B cell (primary cell): ENCODE results near the gene PUM1. TPM values are rescaled to one million over a fixed set of nuclear protein-coding genes. Genes with fewer than 3 reads are reported as not detected.

Source experiments
- ATAC-seq: fragments of 200-7000 bp; cut with Tn5 transposase; one replicate; pipeline ENCODE4 v1.10.0; 2021; ENCODE audit warnings: low read depth, mild to moderate bottlenecking, moderate number of reproducible peaks, moderate library complexity
- CTCF ChIA-PET: fragments of 350-600 bp; sonication (Branson Sonifier 250); formaldehyde crosslinking; loops from one replicate; lab custom pipeline; 2021; ENCODE audit warnings: antibody characterized with exemption, inconsistent platforms; lab: Charles Lee
- POLR2A ChIA-PET: fragments of 350-600 bp; sonication (Branson Sonifier 250); formaldehyde crosslinking; loops from one replicate; lab custom pipeline; 2021; ENCODE audit warnings: antibody characterized with exemption; lab: Charles Lee
- DNase-seq: peaks from one replicate; pipeline ENCODE4 v3.0.0; 2013
- H2AFZ ChIP-seq: 2 replicates; pipeline ENCODE4 v1.6.1; 2012; ENCODE audit warnings: mild to moderate bottlenecking, low read depth, low read length; ENCODE audit not compliant: insufficient read depth, poor library complexity, severe bottlenecking
- H3K27ac ChIP-seq, 2 donors: 1 replicate in 1 of 2; 2 replicates in 1 of 2; pipeline ENCODE4 v1.5.1; 2012 to 2013; ENCODE audit warnings: low read length in 2 of 2, mild to moderate bottlenecking in 2 of 2, moderate library complexity in 1 of 2
- H3K27me3 ChIP-seq, 4 experiments: fragments of 200-600 bp in 1 of 4; sonication (generic) in 1 of 4; replicated peaks in 1 of 4; 1 replicate in 2 of 4; 2 replicates in 2 of 4; pipeline versions ENCODE4 v1.6.1 to v1.7.0; 2013 to 2016; ENCODE audit warnings: low read length in 3 of 4, mild to moderate bottlenecking in 2 of 4, mixed read lengths in 1 of 4, moderate library complexity in 1 of 4; ENCODE audit not compliant: insufficient read depth in 4 of 4, control insufficient read depth in 3 of 4; ENCODE audit errors: control extremely low read depth in 1 of 4
- H3K36me3 ChIP-seq, 2 experiments: replicated peaks in 1 of 2; 1 replicate in 1 of 2; 2 replicates in 1 of 2; pipeline versions ENCODE4 v1.6.1 to v1.7.1; 2013; ENCODE audit warnings: low read length in 1 of 2; ENCODE audit not compliant: insufficient read depth in 2 of 2, control insufficient read depth in 1 of 2; ENCODE audit errors: control extremely low read depth in 1 of 2, extremely low read depth in 1 of 2
- H3K4me1 ChIP-seq, 2 donors: fragments of 200-600 bp in 1 of 2; sonication (generic) in 1 of 2; 1 replicate in 1 of 2; 2 replicates in 1 of 2; pipeline versions ENCODE4 v1.5.1 to v1.6.1; 2013 to 2017; ENCODE audit warnings: low read length in 2 of 2; ENCODE audit not compliant: control insufficient read depth in 2 of 2, insufficient read depth in 2 of 2
- H3K4me2 ChIP-seq: replicated peaks from 2 replicates; pipeline ENCODE3; 2012; ENCODE audit warnings: mild to moderate bottlenecking, low read depth, low read length; ENCODE audit not compliant: poor library complexity, severe bottlenecking
- H3K4me3 ChIP-seq, 5 experiments: fragments of 200-600 bp in 1 of 5; sonication (generic) in 1 of 5; 1 replicate in 3 of 5; 2 replicates in 2 of 5; pipeline versions ENCODE4 v1.5.1 to v1.7.0; 2011 to 2016; ENCODE audit warnings: low read length in 4 of 5, mild to moderate bottlenecking in 4 of 5, low read depth in 2 of 5, control low read depth in 1 of 5, moderate library complexity in 1 of 5; ENCODE audit not compliant: insufficient read depth in 1 of 5; ENCODE audit errors: control extremely low read depth in 1 of 5, extremely low read depth in 1 of 5
- H3K79me2 ChIP-seq: fragments of 200-600 bp; sonication (generic); one replicate; pipeline ENCODE4 v1.6.0; 2016; ENCODE audit warnings: low read length; ENCODE audit not compliant: control insufficient read depth, insufficient read depth
- H3K9ac ChIP-seq: fragments of 200-600 bp; sonication (generic); 2 replicates; pipeline ENCODE4 v1.6.1; 2017; ENCODE audit warnings: mild to moderate bottlenecking, low read length, moderate library complexity
- H3K9me3 ChIP-seq, 3 donors: one replicate each; pipeline versions ENCODE4 v1.6.1 to v1.7.1; 2013; ENCODE audit warnings: low read length in 2 of 3; ENCODE audit not compliant: control insufficient read depth in 2 of 3, insufficient read depth in 1 of 3; ENCODE audit errors: control extremely low read depth in 1 of 3
- H4K20me1 ChIP-seq: 2 replicates; pipeline ENCODE4 v1.6.0; 2012; ENCODE audit warnings: mild to moderate bottlenecking, low read length; ENCODE audit not compliant: insufficient read depth, control insufficient read depth, poor library complexity, severe bottlenecking
- H3K27ac Mint-ChIP-seq: one replicate; pipeline ENCODE4 v1.8.0; 2021; ENCODE audit warnings: mixed read lengths
- H3K27me3 Mint-ChIP-seq: one replicate; pipeline ENCODE4 v1.8.0; 2021; ENCODE audit warnings: mixed read lengths
- H3K4me1 Mint-ChIP-seq: one replicate; pipeline ENCODE4 v1.8.0; 2021; ENCODE audit warnings: mixed read lengths
- H3K4me3 Mint-ChIP-seq: one replicate; pipeline ENCODE4 v1.8.0; 2021; ENCODE audit warnings: mixed read lengths
- H3K9me3 Mint-ChIP-seq: one replicate; pipeline ENCODE4 v1.8.0; 2022; ENCODE audit warnings: mixed read lengths; ENCODE audit not compliant: insufficient read depth
- EZH2 ChIP-seq: IDR thresholded peaks from 2 replicates; pipeline ENCODE4 v1.6.1; 2012; ENCODE audit warnings: borderline replicate concordance, low read depth, mild to moderate bottlenecking, moderate library complexity, low read length; ENCODE audit not compliant: insufficient read depth, poor library complexity, severe bottlenecking
- WGBS: methylation state at CpG from one replicate; pipeline ENCODE4 v1.1.5; 2013; ENCODE audit warnings: missing lambda C conversion rate; ENCODE audit not compliant: insufficient coverage; 5-methylcytosine and 5-hydroxymethylcytosine counted together
- intact Hi-C: fragments of 100-400 bp; cut with micrococcal nuclease; formaldehyde crosslinking; loops from one replicate; pipeline ENCODE4 v1.10.0; 2022
- polyA plus RNA-seq: library from polyadenylated mRNA; depleted of rRNA; stranded (reverse); fragments of >200 nt; gene quantifications from 2 replicates; pipeline ENCODE4 v1.2.3, GENCODE V29; 2012
- total RNA-seq, 2 donors: library from RNA; stranded (reverse); fragments of 120-200 nt in 1 of 2; gene quantifications; 1 replicate in 1 of 2; 2 replicates in 1 of 2; pipeline versions ENCODE4 v1.2.3 to v1.2.4, GENCODE V29; 2013 to 2022
- TF ChIP-seq, protein P1 (sequence below): fragments of 200-600 bp; IDR thresholded peaks from one replicate; pipeline ENCODE4 v1.8.0; 2022; ENCODE audit warnings: antibody characterized with exemption, mild to moderate bottlenecking

PUM1 gene
- total and polyA plus RNA-seq, 2 donors (not counting 1 experiment from before 2014, with no cell fraction given): 52.8 to 177 TPM

DNA sequence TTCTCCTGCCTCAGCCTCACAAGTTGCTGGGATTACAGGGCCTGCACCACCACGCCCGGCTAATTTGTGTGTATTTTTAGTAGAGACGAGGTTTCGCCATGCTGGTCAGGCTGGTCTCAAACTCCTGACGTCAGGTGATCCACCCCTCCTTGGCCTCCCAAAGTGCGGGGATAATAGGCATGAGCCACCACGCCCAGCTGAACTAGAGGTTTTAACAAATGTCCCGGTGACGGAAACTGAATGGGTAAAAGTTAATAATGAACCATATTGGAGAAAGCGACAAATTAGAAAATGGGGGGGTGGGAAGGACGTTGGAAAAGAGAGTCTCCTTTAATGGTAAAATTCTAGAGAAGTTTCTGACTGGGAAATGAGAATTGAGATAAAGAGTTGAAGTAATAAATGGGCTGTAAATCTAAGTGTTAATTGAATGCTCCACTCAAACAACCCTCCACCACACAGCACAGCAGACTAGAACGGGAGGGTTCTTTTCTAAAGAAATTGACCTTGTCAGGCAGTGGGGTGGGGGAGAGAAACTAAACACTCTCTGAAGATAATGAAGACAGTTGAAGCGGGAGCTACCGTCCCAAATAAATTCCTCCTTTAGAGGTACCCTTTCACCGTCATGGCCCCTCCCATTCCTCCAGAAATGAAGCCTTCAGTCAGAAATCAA lies 46.9 kb upstream of the PUM1 start:
- no peak overlapping the region for H3K4me2 ChIP-seq
- Mint-ChIP-seq H3K4me1 (peaks cover 8% of the 10 kb centered on the region), H3K27me3 (peaks cover 20% of the 10 kb centered on the region), H3K27ac (no peak overlapping the region), H3K9me3 (no peaks in the 10 kb centered on the region), H3K4me3 (no peak overlapping the region)
- POLR2A ChIA-PET: no interaction called here
- H2AFZ ChIP-seq: no peak overlapping the region
- intact Hi-C loops: no loop called here
- H3K79me2 ChIP-seq: no peaks in the 10 kb centered on the region
- no peaks in the 10 kb centered on the region for H3K36me3 ChIP-seq
- 93% methylated on average over 12 of the region's 15 CpGs for WGBS
- ATAC-seq: no peak
- DNase-seq: no peak
- no peaks in the 10 kb centered on the region for H3K9me3 ChIP-seq
- CTCF ChIA-PET: interaction anchor here (0.9 kb wide), 1 partner anchor 334 kb away, joined by 3 read pairs; no protein-coding TSS in a partner anchor
- H3K27me3 ChIP-seq: no peaks in the 10 kb centered on the region
- H3K4me3 ChIP-seq: no peak overlapping the region
- TF ChIP-seq, protein P1, sequence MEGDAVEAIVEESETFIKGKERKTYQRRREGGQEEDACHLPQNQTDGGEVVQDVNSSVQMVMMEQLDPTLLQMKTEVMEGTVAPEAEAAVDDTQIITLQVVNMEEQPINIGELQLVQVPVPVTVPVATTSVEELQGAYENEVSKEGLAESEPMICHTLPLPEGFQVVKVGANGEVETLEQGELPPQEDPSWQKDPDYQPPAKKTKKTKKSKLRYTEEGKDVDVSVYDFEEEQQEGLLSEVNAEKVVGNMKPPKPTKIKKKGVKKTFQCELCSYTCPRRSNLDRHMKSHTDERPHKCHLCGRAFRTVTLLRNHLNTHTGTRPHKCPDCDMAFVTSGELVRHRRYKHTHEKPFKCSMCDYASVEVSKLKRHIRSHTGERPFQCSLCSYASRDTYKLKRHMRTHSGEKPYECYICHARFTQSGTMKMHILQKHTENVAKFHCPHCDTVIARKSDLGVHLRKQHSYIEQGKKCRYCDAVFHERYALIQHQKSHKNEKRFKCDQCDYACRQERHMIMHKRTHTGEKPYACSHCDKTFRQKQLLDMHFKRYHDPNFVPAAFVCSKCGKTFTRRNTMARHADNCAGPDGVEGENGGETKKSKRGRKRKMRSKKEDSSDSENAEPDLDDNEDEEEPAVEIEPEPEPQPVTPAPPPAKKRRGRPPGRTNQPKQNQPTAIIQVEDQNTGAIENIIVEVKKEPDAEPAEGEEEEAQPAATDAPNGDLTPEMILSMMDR: no peak
- TF ChIP-seq EZH2: no peak
- H3K4me1 ChIP-seq: peaks cover 0 to 5% of the 10 kb centered on the region in 2 donors
- no peaks in the 10 kb centered on the region for H4K20me1 ChIP-seq
- no peak overlapping the region for H3K9ac ChIP-seq
- no peak overlapping the region for H3K27ac ChIP-seq

DNA sequence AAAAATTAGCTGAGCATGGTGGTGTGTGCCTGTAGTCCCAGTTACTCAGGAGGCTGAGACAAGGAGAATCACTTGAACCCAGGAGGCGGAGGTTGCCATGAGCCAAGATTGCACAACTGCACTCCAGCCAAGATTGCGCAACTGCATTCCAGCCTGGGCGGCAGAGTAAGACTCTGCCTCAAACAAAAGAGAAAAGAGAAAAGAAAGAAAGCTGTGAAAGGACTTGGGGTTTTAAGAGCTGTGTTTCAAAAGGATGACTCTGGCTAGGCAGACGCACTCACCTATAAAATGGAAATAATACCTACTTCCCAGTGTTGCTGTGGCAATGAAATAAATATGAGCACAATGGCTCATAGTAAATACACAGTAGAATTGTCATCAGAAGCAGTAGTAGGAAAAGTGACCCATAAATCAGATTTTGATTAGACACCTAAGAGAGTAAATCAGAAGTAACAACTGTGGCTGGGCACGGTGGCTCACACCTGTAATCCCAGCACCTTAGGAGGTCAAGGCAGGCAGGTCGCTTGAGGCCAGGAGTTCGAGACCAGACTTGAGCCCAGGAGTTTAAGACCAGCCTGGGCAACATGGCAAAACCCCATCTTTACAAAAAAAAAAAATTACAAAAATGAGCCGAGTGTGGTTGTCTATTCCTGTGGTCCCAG lies 45.9 kb upstream of the PUM1 start:
- Mint-ChIP-seq H3K4me3 (no peak overlapping the region), H3K9me3 (no peaks in the 10 kb centered on the region), H3K27ac (no peak overlapping the region), H3K27me3 (peaks cover 18% of the 10 kb centered on the region), H3K4me1 (peaks cover 8% of the 10 kb centered on the region)
- intact Hi-C loops: no loop called here
- H3K4me2 ChIP-seq: no peak overlapping the region
- no peak overlapping the region for H3K4me3 ChIP-seq
- no peak overlapping the region for H3K9ac ChIP-seq
- peaks cover 0 to 5% of the 10 kb centered on the region in 2 donors for H3K4me1 ChIP-seq
- 95% methylated on average over 3 of the region's 8 CpGs for WGBS
- ChIA-PET POLR2A (no interaction called here), CTCF (interaction anchor here (0.8 kb wide), 1 partner anchor 310 kb away, joined by 3 read pairs; no protein-coding TSS in a partner anchor)
- H3K27ac ChIP-seq: no peak overlapping the region
- DNase-seq: no peak
- H3K36me3 ChIP-seq: no peaks in the 10 kb centered on the region
- H3K9me3 ChIP-seq: no peaks in the 10 kb centered on the region
- no peaks in the 10 kb centered on the region for H3K79me2 ChIP-seq
- no peaks in the 10 kb centered on the region for H3K27me3 ChIP-seq
- no peaks in the 10 kb centered on the region for H4K20me1 ChIP-seq
- ATAC-seq: no peak
- H2AFZ ChIP-seq: no peak overlapping the region
- TF ChIP-seq, protein P1: no peak
- TF ChIP-seq EZH2: no peak
